ENCODE data around the gene PFKFB1.
"Not testable (repeated sequence)": the region's sequence is repeated elsewhere in the genome, so short reads cannot be mapped to it uniquely, and the experiment has no call there.

PFKFB1 gene

DNA sequence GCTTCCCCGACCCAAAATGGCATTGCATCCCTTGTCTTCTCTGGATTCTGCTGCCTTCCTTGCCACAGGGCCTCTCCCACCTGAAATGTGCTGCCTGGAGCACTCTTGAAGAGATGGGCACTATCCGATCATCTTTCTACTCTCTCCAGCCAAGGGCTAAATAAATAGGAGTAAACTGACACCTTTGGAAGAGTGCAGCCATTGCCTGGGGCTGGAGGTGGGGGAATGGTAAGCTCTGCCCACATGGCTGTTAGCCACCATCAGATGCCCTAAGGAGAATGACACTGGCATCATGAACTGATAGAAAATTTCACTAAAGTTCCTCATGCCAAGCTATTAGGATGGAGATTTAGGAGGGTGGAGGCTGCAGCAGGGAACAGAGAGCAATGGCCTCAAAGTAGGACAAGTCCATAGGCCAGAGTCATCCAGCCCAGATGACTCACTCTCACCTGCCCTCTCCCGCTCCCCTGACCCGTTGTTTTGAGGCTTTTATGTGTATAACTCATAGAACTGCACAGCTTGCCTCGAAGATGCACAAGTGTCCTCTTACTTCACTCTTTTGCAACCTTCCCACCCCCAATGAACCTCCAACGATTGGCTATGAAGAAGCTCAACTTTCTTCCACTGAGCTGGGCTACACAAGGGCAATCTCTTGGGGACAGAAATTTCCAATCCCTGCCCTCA lies 822 bp upstream of the PFKFB1 start:
- no peaks in the 10 kb centered on the region for H3K36me3 ChIP-seq (ENCODE audit: control insufficient read depth, insufficient read depth, low read length)
- 81 to 87% methylated on average over 5 to 6 of the region's 6 CpGs for WGBS, 2 experiments
- no peaks in the 10 kb centered on the region for H3K27me3 ChIP-seq (ENCODE audit: control insufficient read depth, insufficient read depth, low read length, poor library complexity, severe bottlenecking)
- no peaks in the 10 kb centered on the region for H3K9me3 ChIP-seq (ENCODE audit: control insufficient read depth, low read length)
- H3K4me1 ChIP-seq (ENCODE audit: control insufficient read depth, insufficient read depth, low read length) = no peaks in the 10 kb centered on the region
- H3K27ac ChIP-seq (ENCODE audit: insufficient read depth, low read depth, low read length, poor library complexity, severe bottlenecking) = no peak overlapping the region
- no peak overlapping the region for H3K4me3 ChIP-seq (ENCODE audit: insufficient read depth, low read depth, low read length)

DNA sequence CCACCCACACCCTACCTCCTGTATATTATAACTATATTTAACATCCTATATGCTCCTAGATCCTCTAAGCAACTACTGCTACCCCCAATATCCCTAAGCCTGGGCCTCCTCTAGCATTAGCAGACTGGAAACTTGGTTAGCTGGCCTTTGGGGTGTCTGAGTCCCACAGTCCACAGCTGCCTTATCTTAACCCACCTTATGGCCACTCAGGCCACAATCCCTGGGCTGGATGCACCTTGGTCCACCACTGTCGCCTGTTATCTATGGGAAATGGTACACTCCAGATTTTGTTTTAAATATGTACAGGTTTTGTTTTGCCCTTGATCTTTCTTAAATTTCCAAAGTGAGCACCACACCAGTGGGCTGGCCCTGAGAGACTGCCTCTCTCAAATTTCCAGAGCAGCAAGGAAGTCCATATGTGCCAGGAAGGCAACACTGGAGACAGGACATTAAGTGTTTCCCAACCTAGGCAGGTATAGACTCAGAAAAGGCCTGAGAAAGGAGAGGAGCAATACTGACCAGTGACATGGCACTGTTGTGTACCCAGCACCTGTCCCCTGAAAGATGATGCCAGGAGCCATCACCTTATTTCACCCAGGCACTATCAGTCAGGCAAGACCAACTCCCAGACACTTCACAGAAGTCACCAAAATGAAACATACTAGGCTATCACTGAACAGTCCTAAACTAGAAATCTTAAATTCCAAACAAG lies 921 bp downstream of the PFKFB1 start:
- Histone ChIP-seq H3K27ac (ENCODE audit: insufficient read depth, low read depth, low read length, poor library complexity, severe bottlenecking) (no peak overlapping the region), H3K27me3 (ENCODE audit: control insufficient read depth, insufficient read depth, low read length, poor library complexity, severe bottlenecking) (no peaks in the 10 kb centered on the region), H3K4me3 (ENCODE audit: insufficient read depth, low read depth, low read length) (no peak overlapping the region), H3K36me3 (ENCODE audit: control insufficient read depth, insufficient read depth, low read length) (no peaks in the 10 kb centered on the region), H3K4me1 (ENCODE audit: control insufficient read depth, insufficient read depth, low read length) (no peaks in the 10 kb centered on the region), H3K9me3 (ENCODE audit: control insufficient read depth, low read length) (no peaks in the 10 kb centered on the region)
- WGBS, 2 experiments = 100% methylated on average over 1 of the region's 1 CpG; no CpG with 5 or more reads in 1 of the 2 experiments

DNA sequence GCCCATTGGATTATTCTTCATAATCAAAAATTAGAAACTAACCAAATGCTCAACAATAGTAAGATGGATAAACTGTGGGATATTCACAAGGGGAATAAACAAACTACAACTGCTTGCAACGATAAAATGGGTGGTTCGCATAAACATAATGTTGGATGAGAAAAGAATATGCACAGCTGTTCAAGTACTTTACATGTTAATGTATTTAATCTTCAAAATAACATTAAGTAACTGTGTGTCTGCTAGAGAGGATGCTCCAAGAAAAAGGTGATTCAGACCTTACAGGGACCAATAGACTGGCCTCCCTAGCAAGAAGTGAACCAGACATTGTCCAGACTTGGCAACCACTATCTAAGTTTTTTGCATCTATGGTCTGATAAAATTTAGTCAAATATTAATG lies 2.3 kb downstream of the PFKFB1 start:
- Histone ChIP-seq H3K27ac (ENCODE audit: insufficient read depth, low read depth, low read length, poor library complexity, severe bottlenecking) (no peak overlapping the region), H3K4me1 (ENCODE audit: control insufficient read depth, insufficient read depth, low read length) (no peaks in the 10 kb centered on the region), H3K9me3 (ENCODE audit: control insufficient read depth, low read length) (no peaks in the 10 kb centered on the region), H3K27me3 (ENCODE audit: control insufficient read depth, insufficient read depth, low read length, poor library complexity, severe bottlenecking) (no peaks in the 10 kb centered on the region), H3K36me3 (ENCODE audit: control insufficient read depth, insufficient read depth, low read length) (no peaks in the 10 kb centered on the region), H3K4me3 (ENCODE audit: insufficient read depth, low read depth, low read length) (no peak overlapping the region)
- WGBS, 2 experiments = 100% methylated on average over 1 of the region's 2 CpGs

DNA sequence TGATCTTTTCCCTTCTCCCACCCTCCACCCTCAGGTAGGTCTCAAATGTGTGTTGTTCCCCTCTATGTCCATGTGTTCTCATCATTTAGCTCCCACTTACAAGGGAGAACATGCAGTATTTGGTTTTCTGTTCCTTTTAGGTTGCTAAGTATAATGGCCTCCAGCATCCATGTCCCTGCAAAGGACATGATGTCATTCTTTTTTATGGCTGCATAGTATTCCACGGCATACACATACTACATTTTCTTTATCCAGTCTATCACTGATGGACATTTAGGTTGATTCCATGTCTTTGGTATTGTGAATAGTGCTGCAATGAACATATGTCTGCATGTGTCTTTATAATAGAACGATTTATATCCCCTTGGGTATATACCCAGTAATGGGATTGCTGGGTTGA lies 10.7 kb downstream of the PFKFB1 start:
- H3K36me3 ChIP-seq (ENCODE audit: control insufficient read depth, insufficient read depth, low read length); H3K4me3 ChIP-seq (ENCODE audit: insufficient read depth, low read depth, low read length); H3K27ac ChIP-seq (ENCODE audit: insufficient read depth, low read depth, low read length, poor library complexity, severe bottlenecking); H3K27me3 ChIP-seq (ENCODE audit: control insufficient read depth, insufficient read depth, low read length, poor library complexity, severe bottlenecking); H3K4me1 ChIP-seq (ENCODE audit: control insufficient read depth, insufficient read depth, low read length); H3K9me3 ChIP-seq (ENCODE audit: control insufficient read depth, low read length): not testable (repeated sequence)
- WGBS, 2 experiments = 92 to 100% methylated on average over 1 to 2 of the region's 2 CpGs

DNA sequence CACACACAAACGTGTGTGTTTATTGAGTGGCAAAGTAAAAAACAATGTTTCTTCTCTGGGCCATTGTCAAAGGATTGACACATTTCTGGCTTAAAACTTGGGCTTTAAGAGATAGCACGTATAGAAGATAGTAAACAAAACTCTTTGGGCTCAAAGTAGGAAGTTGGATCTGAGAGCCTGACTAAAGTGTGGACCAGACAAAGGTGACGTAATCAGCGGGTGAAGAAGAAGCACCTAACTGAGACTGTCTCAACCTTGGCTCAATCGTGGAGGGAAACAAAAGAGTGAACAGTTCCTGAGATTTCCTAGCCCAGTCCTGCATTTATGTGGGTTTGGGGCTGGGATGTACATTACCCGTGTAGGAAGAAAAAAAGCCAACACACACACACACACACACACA lies 13.7 kb downstream of the PFKFB1 start:
- WGBS, 2 experiments = 83 to 96% methylated on average over 4 of the region's 6 CpGs
- H3K27me3 ChIP-seq (ENCODE audit: control insufficient read depth, insufficient read depth, low read length, poor library complexity, severe bottlenecking) = no peaks in the 10 kb centered on the region
- no peak overlapping the region for H3K27ac ChIP-seq (ENCODE audit: insufficient read depth, low read depth, low read length, poor library complexity, severe bottlenecking)
- H3K36me3 ChIP-seq (ENCODE audit: control insufficient read depth, insufficient read depth, low read length) = no peaks in the 10 kb centered on the region
- H3K4me3 ChIP-seq (ENCODE audit: insufficient read depth, low read depth, low read length) = no peak overlapping the region
- H3K4me1 ChIP-seq (ENCODE audit: control insufficient read depth, insufficient read depth, low read length) = no peaks in the 10 kb centered on the region
- H3K9me3 ChIP-seq (ENCODE audit: control insufficient read depth, low read length) = no peaks in the 10 kb centered on the region

DNA sequence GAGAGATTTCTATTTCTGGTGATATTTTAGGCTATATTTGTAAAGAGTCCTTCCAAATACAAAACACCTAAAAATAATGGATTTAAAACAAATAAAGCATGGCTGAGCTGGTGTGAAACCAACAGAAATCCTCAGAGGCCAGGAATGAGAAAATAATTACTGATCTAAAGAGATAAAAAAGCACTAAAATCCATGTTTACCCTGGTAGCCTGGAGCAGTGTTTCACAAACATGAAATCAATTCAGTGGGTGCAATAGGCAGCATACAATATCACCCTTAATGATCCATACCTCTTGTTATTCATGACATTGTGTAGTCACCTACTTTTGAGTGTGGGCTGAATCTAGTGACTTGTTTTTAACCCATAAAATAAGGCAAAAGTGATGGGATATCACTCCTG lies 14.6 kb downstream of the PFKFB1 start:
- H3K36me3 ChIP-seq (ENCODE audit: control insufficient read depth, insufficient read depth, low read length) = no peaks in the 10 kb centered on the region
- H3K4me3 ChIP-seq (ENCODE audit: insufficient read depth, low read depth, low read length) = no peak overlapping the region
- no peaks in the 10 kb centered on the region for H3K27me3 ChIP-seq (ENCODE audit: control insufficient read depth, insufficient read depth, low read length, poor library complexity, severe bottlenecking)
- no peaks in the 10 kb centered on the region for H3K9me3 ChIP-seq (ENCODE audit: control insufficient read depth, low read length)
- H3K4me1 ChIP-seq (ENCODE audit: control insufficient read depth, insufficient read depth, low read length) = no peaks in the 10 kb centered on the region
- no peak overlapping the region for H3K27ac ChIP-seq (ENCODE audit: insufficient read depth, low read depth, low read length, poor library complexity, severe bottlenecking)

DNA sequence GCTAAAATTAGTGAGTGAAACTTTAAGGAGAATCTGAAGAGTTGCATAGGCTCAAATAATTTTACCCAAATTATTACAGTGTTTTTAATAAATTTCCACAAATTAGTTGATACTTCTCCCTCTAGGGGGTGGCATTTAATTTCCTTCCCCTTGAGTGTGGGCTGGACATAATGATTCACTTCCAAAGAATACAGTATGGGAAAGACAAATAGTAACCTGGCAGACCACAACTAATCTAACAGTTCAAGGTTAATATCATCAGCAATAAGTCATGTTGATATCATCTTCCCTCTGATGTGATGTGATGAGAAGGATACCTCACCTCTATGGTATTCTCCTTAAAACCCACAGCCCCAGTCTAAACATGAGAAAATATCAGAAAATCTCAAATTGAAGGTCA lies 15.5 kb downstream of the PFKFB1 start:
- Histone ChIP-seq H3K36me3 (ENCODE audit: control insufficient read depth, insufficient read depth, low read length) (no peaks in the 10 kb centered on the region), H3K4me3 (ENCODE audit: insufficient read depth, low read depth, low read length) (no peak overlapping the region), H3K9me3 (ENCODE audit: control insufficient read depth, low read length) (no peaks in the 10 kb centered on the region), H3K27ac (ENCODE audit: insufficient read depth, low read depth, low read length, poor library complexity, severe bottlenecking) (no peak overlapping the region), H3K4me1 (ENCODE audit: control insufficient read depth, insufficient read depth, low read length) (no peaks in the 10 kb centered on the region), H3K27me3 (ENCODE audit: control insufficient read depth, insufficient read depth, low read length, poor library complexity, severe bottlenecking) (no peaks in the 10 kb centered on the region)

DNA sequence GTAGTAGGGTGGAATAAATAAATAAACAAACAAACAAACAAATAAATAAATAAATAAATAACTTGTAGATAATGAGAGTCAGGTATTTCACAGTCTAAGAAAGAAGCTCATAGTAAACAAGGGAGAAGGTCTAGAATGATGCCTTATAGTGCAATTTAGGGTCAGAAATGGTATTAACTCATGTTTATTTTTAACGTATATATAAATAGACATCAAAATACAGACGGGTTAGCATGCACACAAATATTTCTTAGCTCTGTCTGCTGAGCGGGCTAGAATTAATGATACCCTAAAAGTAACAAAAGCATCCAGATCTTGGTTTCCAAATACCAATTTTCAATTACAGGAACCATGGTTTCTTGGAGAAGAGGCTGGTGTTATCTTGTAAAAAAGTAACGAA lies 16.6 kb downstream of the PFKFB1 start:
- no peaks in the 10 kb centered on the region for H3K4me1 ChIP-seq (ENCODE audit: control insufficient read depth, insufficient read depth, low read length)
- no peaks in the 10 kb centered on the region for H3K36me3 ChIP-seq (ENCODE audit: control insufficient read depth, insufficient read depth, low read length)
- H3K9me3 ChIP-seq (ENCODE audit: control insufficient read depth, low read length) = no peaks in the 10 kb centered on the region
- no peak overlapping the region for H3K4me3 ChIP-seq (ENCODE audit: insufficient read depth, low read depth, low read length)
- 87 to 100% methylated on average over 1 to 4 of the region's 4 CpGs for WGBS, 2 experiments
- no peak overlapping the region for H3K27ac ChIP-seq (ENCODE audit: insufficient read depth, low read depth, low read length, poor library complexity, severe bottlenecking)
- H3K27me3 ChIP-seq (ENCODE audit: control insufficient read depth, insufficient read depth, low read length, poor library complexity, severe bottlenecking) = no peaks in the 10 kb centered on the region

DNA sequence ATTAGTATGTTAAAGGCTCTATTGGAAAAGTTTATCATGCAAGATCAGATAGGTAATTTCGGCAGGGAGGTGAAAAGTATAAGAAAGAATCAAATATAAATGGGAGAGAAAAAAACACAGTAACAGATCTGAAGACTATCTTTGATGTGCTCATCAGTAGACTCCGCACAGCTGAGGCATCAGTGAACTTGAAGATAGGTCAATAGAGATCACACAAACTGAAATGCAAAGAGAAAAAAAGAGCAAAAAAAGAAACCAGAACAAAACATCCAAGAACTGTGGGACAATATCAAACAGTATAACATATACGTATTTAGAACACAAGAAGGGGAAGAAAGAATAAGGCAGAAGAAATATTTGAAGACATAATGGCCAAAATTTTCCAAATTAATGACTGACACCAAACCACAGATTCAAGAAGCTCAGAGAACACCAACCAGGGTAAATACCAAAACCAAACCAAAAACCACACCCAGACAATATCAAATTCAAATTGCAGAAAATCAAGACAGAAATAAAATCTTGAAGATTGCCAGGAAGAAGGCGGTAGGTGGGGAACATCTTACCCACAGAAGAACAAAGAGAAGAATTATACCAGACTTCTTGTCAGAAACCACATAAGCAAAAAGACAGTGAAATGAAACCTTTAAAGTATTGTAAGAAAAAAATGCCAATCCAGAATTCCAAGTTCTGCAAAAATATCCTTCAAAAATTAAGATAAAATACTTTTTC lies 29.1 kb downstream of the PFKFB1 start:
- Histone ChIP-seq H3K27me3 (ENCODE audit: control insufficient read depth, insufficient read depth, low read length, poor library complexity, severe bottlenecking) (no peaks in the 10 kb centered on the region), H3K36me3 (ENCODE audit: control insufficient read depth, insufficient read depth, low read length) (no peaks in the 10 kb centered on the region), H3K9me3 (ENCODE audit: control insufficient read depth, low read length) (no peaks in the 10 kb centered on the region), H3K27ac (ENCODE audit: insufficient read depth, low read depth, low read length, poor library complexity, severe bottlenecking) (no peak overlapping the region), H3K4me1 (ENCODE audit: control insufficient read depth, insufficient read depth, low read length) (no peaks in the 10 kb centered on the region), H3K4me3 (ENCODE audit: insufficient read depth, low read depth, low read length) (no peak overlapping the region)
- WGBS, 2 experiments = 79 to 92% methylated on average over 2 to 3 of the region's 4 CpGs

DNA sequence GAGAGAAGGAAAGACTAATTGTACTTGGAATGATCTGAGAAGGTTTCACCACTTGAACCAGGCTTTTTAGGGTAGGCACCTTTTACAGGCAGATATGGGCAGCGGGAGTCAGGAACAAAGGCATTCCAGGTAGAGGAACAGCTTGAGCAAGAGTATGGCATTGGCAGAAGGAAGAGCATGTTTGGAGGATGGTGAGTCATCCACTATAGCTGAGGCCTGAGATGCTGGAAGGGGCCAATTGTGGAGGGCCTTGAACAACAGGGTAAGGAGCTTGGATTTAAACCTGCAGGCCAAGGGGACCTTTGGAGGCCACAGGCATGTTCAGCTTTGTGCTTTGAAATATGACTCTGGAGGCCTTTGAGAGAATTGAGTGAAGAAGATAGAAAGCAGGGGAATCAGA lies 32.2 kb downstream of the PFKFB1 start:
- no peaks in the 10 kb centered on the region for H3K36me3 ChIP-seq (ENCODE audit: control insufficient read depth, insufficient read depth, low read length)
- 77 to 80% methylated on average over 1 of the region's 1 CpG for WGBS, 2 experiments
- H3K27me3 ChIP-seq (ENCODE audit: control insufficient read depth, insufficient read depth, low read length, poor library complexity, severe bottlenecking) = no peaks in the 10 kb centered on the region
- H3K27ac ChIP-seq (ENCODE audit: insufficient read depth, low read depth, low read length, poor library complexity, severe bottlenecking) = no peak overlapping the region
- no peaks in the 10 kb centered on the region for H3K9me3 ChIP-seq (ENCODE audit: control insufficient read depth, low read length)
- H3K4me3 ChIP-seq (ENCODE audit: insufficient read depth, low read depth, low read length) = no peak overlapping the region
- no peaks in the 10 kb centered on the region for H3K4me1 ChIP-seq (ENCODE audit: control insufficient read depth, insufficient read depth, low read length)
